ENCODE results near the gene TUSC2. TPM values are rescaled to one million over a fixed set of nuclear protein-coding genes. Genes with fewer than 3 reads are reported as not detected.

TUSC2 gene
- total RNA-seq, 1 donor from 2014 or later = 12.2 TPM

DNA sequence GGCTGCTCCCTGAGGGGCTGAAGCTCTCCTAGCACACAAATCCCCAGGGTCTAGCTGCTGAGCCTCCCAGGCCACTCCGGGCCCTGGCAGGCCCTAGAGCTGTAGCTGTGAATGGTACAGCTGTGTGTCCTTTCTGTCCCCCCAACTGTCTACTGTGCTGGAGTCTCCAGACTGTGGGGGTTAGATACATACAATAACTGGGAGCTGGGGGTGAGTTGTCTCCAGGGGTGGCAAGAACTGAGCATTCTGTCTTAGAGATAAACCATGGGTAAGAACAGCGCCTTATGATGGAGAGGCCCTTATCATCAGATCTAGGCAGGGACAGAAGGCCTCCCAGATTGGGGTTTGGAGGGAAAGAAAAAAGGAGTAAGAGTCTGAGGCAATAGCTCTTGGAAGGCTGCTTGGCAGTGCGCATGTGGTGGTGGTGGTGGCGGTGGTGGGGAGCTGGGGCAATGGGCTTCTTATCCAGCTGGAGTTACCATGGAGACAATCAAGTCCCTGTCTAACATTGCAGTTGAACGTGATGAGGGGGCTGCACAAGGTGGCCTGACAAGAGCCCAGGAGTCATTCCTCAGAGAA, 26.3 kb upstream of the TUSC2 start:
- no peak for ATAC-seq

DNA sequence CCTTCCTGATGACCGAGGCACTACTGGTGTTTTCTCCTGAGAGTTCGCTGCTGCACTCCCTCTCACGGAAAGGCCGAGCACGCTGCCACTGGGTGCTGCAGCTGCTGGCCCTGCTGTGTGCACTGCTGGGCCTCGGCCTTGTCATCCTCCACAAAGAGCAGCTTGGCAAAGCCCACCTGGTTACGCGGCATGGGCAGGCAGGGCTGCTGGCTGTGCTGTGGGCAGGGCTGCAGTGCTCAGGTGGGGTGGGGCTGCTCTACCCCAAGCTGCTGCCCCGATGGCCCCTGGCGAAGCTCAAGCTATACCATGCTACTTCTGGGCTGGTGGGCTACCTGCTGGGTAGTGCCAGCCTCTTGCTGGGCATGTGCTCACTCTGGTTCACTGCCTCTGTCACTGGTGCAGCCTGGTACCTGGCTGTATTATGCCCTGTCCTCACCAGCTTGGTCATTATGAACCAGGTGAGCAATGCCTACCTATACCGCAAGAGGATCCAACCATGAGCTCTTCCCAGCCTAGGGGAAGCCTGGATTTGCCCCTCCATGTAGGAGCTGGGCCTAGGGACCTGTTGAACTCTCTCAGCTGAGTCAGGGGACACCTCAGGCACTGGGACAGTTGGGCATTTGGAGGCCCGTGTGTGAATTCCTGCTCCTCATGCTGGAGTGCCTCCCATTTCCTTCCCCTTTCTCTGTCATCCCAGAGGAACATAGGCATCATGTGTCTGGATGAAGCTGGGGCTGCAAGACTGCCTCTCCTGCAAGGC, 25.4 kb upstream of the TUSC2 start:
- no peak for ATAC-seq

DNA sequence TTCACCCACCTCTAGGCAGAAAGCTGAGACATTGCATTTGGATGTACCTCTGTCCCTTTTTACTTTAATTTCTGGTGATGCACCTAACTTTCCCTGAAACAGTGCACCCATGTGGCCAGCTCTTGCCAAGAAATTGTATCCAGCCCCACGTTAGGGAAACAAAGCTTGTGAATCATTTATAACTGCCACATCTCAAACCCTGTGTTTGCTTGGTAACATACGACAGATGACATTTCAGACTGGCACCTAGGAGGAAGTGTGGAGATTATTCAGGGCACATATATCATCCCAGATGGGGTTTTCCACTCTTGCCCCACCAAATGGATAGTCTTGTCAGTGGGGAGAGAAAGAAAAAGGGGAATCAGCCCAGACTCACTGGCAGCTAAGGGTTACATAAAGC, 24.8 kb upstream of the TUSC2 start:
- no peak for ATAC-seq

DNA sequence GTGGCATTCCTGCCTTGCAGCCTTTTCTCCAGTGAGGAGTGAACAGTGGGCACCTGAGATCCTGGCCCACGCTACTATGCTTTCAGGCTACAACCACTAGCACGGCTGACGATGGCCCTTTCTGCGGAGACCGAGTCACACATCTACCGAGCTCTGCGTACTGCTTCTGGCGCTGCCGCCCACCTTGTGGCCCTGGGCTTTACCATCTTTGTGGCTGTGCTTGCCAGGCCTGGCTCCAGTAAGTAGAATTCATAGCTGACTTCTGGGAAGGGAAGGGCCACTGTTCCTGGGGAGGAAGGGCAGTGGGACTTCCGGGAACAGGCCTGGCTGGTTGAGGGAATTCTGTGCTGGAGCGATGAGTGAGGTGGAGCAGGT, 23.3 kb upstream of the TUSC2 start:
- no peak for ATAC-seq

DNA sequence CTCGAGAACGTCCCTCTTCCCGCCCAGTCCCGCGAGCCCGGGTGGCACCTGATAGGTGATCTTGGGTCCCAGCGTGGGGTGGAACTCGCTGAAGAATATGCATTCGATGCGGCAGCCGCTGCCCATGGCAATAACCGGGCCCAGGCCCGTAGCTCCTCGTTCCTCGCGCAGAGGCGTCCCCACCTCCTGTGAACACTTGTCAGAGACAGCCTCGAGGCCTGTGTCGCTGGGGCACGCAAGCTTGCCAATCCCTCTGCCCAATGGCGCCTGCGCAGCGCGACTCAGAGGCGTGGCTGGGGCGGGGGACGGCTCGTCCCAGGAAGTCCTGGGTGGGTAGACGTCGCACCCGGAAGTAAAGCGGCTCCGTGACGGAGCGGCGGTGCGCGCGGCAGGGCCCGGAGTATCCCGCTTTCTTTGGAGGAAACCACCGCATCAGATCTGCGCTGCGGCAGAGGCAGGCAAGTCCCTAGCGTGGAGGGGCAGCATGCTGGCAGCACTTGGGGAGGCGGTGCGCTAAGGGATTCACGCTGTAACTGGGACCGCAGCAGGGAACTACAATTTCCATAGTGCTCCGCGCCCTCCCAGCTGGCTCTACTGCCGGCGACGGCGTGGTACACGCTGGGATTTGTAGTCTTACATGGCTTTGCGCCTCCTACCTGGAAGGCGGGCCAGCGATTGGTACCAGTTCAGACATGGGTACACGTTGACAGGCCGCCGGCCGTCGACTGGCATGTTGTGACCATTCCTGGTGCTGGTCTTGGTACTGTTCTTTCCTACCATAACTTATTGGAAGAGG, 22.7 kb upstream of the TUSC2 start, which contains the start of the genes CYB561D2 and NPRL2:
TSS of gene CYB561D2 (plus strand) at position 336 of the 796 bp plus-strand sequence. CDS start 572 bp downstream, outside the sequence.
TSS of gene NPRL2 (minus strand) at position 249 of the 796 bp plus-strand sequence. CDS start at position 126, 123 bp downstream.
- peak; percentile 89 for ATAC-seq

DNA sequence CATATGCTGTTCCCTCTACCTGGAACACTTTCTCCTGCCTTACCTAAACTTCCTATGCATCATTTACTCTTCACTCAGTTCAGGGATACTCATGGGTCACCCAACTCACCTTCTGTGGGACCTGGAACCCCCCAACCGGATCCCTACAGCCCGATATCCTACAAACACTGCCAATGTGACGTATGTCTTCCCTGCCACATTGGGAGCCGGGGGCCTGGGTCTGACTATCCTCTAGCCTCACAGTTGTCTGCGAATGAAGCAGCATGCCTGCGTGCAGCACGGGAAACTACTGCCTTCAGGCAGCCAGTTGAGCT, 22.1 kb upstream of the TUSC2 start:
- no peak for ATAC-seq

DNA sequence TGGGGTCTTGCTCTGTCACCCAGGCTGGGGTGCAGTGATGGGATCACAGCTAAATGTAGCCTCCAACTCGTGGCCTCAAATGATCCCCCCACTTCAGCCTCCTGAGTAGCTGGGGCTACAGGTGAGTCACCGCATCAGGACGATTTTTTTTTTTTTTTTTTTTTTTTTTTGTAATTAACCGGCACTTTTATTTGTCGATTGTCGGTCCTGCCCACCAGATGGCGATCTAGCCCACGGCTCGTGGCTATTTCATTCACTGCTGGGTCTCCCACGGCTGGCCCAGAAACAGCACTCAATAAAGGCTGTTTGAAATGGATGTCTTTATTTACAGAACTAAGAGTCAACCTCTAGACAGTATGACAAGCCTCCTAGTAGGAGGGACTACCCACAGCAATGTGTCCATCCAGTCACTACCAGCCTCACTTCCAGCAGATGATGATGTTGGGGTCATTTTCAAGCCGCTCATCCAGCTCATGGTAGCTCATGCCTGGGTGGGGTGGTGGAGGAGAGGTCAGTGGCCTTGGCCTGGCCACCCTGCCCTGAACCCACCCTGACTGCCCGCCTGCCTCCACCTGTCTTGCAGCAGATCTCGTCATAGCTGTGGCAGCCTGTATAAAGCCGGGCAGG, 19.3 kb upstream of the TUSC2 start:
- ATAC-seq = no peak

DNA sequence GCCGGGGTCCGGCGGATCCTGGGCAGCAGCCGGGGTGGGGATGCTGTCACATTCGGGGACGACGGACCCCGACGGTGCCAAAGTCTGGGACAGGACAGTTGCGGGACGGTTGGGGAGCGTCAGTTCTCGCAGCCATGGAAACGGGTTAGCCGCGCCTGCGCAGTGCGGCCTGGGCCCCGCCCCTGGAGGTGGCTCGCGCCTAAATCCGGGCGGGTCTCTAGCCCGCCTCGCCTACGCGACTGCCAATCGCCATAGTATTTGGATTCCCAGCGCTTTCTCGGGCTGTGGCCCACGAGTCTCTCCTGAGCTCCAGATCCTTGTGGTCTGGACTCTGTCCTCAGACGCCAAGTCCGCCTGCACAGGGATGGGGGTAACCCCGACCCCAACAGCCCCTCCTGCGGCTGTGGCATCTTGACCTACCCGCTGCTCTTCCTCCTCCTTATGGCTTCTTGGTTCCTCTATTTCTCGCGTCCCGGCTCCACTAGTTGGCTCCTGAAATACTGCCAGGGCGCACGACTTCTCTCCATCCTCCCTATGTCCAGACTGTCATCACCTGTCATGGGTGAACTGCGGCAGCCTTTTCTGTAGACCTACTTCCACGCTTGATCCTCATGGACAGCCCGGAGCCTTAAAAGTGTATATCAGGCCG, 17.7 kb upstream of the TUSC2 start, which contains the start of gene ZMYND10:
TSS of gene ZMYND10 (minus strand) at position 147 of the 649 bp plus-strand sequence. CDS start 153 bp downstream, outside the sequence.
- peak; percentile 46 for ATAC-seq

DNA sequence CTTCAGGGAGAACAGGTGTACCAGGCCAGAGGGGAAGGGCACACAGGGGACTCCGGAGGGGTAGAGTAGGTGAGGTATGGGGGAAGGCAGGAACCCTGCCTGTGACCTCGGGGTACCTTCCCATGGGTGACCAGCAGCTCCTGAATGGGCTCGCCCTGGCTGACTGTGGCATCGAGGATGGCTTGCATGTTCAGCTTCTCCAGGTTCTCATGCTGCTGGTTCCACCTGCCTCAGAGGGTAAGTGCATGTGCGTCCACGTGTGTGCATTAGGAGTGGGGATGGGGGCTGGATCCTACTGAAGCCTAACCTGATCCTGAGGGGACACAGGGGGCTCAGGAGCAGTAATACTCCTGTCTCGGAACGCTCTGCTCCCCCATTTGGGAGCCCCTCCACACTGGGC, 17.0 kb upstream of the TUSC2 start:
- ATAC-seq = no peak

DNA sequence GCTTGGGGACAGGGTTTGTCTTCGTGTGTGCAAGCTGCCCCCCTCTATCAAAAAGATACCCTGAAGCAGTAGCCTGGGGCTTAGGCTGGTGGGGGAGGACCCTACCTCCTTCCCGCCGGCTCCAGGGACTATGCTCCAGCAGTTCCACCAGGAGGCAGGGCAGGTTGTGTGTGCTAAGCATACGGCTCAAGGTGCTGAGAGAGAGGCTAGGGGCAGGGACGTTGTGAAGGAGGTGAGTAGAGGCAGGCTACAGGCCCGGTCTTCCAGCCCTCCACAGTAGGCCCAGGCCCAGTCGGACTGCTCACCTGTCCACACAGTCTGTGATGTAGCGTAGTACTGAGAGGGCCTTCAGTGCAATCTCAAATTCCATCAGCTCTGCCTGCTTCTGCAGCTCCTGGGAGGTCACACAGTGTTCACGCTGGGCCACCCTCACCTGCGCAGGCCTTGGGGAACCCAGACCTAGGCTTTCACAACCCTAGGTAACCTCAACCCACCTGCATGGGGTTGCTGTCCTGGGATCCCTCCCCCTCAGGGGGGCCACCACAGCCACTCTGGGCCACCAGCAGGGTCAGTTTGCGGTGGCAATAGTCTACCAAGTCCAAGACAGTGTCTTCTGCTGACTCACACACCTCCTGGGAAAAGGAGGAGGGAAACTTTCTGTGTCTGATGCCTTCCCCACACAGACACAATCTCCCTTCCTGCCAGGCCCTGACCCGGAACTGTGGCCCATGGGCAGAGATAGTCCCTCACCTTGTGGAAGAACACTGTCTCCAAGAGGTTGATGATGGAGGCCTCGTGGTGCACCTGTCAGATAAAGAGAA, 15.0 kb upstream of the TUSC2 start:
- no peak for ATAC-seq

DNA sequence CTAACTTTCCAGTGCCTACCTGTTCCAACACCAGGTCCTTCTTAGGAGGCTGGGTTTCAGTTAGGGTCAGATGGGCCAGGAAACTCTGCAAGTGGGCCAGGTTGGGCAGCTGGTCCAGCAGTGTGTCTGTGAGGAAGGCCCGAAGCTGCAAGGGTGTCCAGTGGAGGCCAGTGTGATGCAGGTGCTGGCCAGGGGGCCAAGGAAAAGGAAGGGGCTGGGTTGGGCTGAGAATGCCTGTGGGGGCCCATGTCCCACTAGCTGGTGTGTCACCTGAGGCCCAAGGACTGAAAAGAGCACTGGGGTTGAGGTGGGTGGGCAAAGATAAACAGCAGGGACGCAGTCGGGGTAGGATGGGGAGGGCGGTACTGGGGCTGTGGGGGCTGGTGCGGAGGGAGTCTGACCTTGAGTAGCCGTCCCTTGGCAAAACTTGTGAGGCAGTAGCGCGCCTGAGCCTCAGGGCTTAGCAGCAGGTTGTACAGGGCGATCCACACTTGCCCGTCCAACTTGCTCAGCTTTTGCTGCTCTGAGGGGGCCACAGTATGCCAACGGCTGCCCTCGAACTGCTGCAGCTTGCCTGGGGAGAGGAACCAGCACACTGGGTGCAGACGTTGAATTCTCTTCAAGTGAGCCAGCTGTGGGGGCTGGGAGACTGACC, 14.1 kb upstream of the TUSC2 start:
- no peak for ATAC-seq

DNA sequence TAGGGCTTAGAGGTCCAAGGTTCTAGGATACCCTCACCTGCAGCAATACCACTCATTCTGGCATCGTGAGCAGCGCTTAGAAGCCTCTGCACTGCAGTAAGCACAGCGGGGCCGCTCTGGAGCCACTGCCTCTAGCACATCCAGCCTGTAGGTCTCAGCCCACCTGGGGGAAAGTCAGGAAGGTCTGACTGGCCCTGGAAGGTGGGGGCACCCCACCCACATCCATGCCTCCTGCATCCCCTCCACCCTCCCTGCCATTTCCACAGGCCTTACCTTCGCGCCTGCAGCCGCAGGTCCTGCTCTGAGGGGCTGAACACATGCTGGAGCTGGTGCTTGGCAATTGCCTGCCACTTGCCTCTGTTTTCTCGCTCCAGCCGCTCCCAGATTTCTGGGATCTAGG, 13.5 kb upstream of the TUSC2 start:
- no peak for ATAC-seq

DNA sequence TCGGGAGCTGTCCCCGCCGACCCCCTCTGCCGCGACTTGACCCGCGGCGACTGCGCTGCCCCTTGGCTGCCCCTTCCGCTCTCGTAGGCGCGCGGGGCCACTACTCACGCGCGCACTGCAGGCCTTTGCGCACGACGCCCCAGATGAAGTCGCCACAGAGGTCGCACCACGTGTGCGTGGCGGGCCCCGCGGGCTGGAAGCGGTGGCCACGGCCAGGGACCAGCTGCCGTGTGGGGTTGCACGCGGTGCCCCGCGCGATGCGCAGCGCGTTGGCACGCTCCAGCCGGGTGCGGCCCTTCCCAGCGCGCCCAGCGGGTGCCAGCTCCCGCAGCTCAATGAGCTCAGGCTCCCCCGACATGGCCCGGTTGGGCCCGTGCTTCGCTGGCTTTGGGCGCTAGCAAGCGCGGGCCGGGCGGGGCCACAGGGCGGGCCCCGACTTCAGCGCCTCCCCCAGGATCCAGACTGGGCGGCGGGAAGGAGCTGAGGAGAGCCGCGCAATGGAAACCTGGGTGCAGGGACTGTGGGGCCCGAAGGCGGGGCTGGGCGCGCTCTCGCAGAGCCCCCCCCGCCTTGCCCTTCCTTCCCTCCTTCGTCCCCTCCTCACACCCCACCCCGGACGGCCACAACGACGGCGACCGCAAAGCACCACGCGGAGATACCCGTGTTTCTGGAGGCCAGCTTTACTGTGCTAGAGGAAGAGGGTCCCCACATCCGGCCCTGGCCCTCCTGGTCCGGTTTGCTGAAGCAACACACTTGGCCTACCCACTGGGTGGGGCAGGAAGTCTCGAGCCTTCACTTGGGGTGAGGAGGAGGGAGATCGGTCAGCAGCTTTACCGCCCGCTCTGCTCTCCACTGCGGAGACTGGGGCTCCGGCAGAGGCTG, 12.7 kb upstream of the TUSC2 start, which contains the start of gene RASSF1:
TSS of gene RASSF1 (minus strand) at position 389 of the 882 bp plus-strand sequence. CDS start at position 358, 31 bp downstream.
- peak; percentile 47 for ATAC-seq

DNA sequence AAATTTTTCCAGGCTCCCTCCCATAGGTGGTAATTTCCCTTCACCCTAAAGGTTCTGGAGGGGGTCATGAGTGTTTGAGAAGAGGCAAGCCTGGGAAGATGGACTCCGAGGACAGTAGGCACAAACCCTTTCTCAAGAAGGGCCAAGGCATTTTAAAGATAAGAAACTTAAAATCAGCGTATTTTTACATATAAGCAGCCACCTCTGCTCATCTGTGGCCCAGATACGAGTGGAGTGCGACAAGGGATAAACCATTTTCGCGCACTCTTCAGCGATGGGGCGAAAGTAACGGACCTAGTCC, 12.1 kb upstream of the TUSC2 start:
- no peak for ATAC-seq

DNA sequence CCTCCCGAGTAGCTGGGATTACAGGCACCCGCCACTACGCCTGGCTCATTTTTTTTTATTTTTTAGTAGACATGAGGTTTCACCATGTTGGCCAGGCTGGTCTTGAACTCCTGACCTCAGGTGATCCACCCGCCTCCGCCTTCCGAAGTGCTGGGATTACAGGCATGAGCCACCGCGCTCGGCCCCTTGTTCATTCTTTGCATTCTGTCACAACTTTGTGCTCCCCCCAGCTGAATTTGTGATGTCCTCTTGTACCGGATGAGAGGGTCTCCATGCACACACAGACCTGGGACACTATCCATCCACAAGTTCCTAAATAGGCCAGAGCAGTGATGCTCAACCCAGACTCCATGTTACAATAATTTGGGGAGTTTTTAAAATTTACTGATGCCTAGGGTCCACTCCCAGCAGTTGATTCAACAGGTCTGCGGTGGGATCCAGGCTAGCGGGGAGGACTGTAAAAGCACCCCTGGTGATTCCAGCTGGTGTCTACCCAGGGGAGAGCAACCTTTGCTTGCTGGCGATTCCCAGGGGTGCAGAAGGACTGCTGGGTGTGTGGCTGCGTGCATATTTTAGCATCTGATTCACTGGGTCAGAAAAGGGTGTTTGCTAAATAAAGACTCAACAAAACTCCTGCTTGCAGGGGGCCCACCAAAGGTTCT, 11.6 kb upstream of the TUSC2 start:
- no peak for ATAC-seq

DNA sequence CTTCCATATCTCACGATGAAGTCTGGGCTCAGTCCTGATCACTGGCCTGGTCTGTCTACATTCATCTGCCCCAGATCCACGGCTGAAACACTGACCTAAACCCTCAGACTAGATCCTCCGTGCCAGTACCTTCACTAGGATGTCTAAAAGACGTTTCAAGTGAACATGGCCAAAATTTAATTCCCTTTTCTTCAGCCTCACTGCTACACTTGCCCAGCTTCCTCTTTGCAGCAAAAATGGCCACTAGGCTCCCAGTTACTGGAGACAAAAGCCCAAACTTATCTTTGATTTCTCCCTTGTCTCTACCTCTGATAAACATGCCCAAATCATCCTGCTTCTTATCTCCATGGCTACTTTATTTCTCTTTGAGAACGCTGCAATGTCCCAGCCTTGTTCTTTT, 10.9 kb upstream of the TUSC2 start:
- no peak for ATAC-seq

DNA sequence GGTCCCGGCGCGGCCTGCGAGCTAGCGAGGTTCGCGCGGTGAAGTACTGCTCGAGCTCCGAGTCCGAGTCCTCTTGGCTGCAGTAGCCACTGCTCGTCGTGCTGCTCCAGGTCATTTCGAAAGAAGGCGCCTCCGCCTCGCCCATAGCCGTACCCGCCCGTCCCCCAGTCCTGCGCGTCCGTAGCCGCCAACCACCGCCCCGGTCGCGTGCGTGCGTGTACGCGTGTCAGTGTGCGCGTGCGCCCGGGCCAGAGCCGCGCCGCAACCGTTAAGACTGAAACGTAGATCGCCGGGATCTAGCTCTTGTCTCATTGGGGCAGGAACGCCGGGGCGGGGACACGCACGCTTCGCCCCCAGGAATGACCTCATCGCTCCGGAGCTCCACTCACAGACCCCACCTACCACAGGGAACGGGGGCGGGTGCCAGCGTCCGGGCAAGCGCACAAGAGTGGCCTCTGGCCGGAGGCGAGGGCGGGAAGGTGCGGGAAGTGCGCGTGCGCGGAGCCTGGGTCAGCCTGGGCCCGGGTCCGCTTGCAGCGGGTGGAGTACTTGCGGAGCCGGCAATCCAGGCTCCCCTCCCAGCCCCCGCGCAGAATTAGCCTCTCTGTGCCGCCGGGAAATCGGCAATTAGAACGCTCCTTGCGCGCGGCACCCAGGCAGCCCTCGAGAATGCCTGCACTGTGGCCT, 9.3 kb upstream of the TUSC2 start:
- ATAC-seq = peak; percentile 86

DNA sequence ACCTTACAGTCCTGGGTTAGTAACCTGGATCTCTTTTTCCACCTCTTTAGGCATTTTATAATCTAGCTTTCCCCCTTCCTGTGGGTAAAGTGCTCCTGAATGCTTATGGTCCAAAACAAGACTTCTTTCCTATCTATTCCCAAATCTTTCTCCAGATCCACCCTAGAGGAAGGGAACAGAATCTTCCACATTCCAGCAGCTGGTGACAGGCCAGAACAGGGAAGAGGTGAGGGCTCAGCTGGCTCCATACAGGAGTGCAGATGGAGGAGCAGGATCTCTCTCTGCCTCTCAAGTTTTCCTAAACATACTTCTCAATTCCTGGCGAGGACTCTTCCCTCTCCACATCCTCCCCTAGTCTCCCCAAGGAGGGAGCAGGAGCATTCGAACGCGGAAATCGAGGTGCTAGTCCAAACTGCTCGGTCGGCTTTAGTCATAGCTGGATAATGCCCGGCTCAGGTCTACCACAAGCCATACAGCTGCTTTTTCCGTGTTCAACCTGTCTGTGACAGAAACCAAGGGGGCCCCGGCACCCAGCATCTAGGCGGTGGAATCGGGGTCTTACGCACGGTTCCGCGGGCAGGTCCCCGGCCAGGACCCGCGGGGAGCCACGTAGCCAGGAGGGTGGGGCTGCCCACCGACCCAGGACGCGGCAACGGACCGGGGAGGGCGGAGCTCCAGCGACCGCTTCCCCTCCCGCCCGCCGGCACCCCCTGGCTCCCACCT, 8.6 kb upstream of the TUSC2 start:
- ATAC-seq = peak; percentile 31
